HK-2 (cell line): ENCODE results near the gene GRK2.
A peak's percentile ranks its signal among the peaks of the same experiment; 100 is the strongest.
"Not testable (repeated sequence)": the region's sequence is repeated elsewhere in the genome, so short reads cannot be mapped to it uniquely, and the experiment has no call there.

ENCODE experiments used
- DNase-seq: peaks from one replicate; pipeline ENCODE4 v3.0.0-alpha.2; 2018; ENCODE audit not compliant: unreplicated experiment

GRK2 gene

DNA sequence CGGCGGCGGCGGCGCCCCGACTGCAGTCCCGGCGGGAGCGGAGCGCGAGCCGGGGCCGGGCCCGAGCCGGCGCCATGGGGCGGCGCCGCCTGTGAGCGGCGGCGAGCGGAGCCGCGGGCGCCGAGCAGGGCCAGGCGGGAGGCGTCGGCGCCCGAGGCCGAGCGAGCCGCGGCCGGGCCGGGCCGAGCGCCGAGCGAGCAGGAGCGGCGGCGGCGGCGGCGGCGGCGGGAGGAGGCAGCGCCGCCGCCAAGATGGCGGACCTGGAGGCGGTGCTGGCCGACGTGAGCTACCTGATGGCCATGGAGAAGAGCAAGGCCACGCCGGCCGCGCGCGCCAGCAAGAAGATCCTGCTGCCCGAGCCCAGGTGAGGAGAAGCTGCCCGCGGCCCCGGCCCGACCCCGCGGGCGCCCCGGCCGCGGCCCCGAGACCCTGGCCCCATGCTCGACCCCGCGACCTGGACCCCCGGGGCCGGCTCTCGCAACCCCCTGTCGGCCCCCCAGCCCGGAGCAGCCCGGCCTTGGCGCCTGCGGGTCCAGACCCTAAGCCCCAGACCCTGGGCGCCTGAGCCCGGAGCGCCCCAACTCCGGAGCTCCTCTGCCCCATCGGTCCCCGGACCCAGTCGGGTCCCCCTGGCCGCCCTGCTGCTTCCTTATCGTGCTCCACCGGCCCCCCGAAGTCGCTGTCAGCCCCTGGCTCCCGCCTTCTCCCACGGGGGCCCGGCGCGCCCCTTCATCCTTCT, at the start of gene GRK2:
Gene GRK2, plus strand, starts transcription at position 25 of the 739 bp plus-strand sequence. Its CDS starts 227 bp downstream, at position 252.
- no peak for DNase-seq

- no peak for DNase-seq
Measured at GRCh38 chr11:67227726-67228125, 38.5 kb upstream of the GRK2 start.

DNA sequence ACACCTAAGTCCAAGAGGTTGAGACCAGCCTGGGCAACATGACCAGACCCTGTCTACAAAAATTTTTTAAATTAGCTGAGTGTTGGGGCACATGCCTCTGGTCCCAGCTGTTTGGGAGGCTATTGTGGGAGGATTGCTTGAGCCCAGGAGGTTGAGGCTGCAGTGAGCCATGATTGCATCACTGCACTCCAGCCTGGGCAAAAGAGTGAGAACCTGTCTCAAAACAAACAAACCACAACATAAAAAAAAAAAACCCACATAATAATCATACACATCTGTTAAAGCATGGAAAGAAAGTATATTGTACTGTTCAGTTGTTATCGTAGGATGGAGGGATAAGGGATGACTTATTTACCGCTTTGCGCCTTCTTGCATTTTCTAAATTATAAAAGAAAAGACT, 35.9 kb upstream of the GRK2 start:
- no peak for DNase-seq

DNA sequence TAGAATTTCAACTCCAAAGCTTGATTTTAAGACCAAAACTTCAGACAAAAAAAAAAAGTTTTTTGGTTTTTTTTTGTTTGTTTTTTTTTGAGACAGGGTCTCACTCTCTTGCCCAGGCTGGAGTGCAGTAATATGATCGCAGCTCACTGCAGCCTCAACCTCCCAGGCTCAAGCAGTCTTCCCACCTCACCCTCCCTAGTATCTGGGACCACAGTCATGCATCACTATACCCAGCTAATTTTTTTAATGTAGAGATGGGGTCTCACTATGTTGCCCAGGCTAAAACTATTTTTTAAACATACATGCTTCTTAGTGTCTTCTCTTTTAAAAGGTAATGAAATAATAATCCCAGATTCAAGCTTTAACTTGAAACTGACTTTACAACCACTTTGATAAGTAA, 35.4 kb upstream of the GRK2 start:
- DNase-seq: no peak

DNA sequence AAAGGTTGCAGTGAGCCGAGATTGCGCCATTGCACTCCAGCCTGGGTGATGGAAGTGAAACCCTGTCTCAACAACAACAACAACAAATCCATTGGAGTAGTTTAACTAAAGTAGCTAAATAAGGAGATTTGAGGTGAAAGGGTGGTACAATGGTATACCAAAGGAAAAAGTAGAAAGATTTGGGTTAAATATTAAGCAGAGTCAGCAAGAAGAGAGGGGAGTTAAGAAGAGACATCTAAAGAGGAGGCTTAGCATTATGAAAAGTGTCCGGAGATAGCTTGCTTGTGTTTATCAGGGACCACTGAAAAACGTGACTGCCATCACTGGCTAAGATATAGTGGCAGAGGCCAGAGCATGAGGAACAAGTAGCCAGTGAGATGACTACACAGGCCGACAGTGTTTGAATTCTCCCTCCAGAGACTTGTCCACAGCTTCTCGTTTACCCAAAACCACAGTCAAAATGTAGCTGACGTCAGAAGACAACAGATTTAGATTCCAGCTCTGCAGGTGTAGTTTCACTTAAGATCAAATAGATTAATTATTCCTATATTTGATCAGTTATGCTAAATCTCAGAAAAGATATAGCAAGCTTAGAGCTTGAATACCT, 32.6 kb upstream of the GRK2 start:
- DNase-seq: no peak

- not testable (repeated sequence) for DNase-seq
Measured at GRCh38 chr11:67234571-67234970, 31.7 kb upstream of the GRK2 start.

DNA sequence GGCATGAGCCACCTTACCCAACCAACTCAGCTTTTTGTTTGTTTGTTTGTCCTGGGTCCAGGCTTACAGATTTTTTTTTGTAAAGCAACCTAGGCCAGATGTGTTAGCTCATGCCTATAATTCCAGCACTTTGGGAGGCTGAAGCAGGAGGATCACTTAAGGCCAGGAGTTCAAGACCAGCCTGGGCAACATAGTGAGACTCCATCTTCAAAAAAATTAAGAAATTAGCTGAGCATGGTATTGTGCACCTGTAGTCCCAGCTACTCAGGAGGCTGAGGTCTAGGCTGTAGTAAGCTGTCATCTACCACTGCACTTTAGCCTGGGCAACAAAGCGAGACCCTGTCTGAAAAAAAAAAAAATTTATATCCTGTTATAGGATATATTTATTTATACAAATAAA, 28.7 kb upstream of the GRK2 start:
- DNase-seq: no peak

- no peak for DNase-seq
Measured at GRCh38 chr11:67238894-67239782, 27.1 kb upstream of the GRK2 start.

DNA sequence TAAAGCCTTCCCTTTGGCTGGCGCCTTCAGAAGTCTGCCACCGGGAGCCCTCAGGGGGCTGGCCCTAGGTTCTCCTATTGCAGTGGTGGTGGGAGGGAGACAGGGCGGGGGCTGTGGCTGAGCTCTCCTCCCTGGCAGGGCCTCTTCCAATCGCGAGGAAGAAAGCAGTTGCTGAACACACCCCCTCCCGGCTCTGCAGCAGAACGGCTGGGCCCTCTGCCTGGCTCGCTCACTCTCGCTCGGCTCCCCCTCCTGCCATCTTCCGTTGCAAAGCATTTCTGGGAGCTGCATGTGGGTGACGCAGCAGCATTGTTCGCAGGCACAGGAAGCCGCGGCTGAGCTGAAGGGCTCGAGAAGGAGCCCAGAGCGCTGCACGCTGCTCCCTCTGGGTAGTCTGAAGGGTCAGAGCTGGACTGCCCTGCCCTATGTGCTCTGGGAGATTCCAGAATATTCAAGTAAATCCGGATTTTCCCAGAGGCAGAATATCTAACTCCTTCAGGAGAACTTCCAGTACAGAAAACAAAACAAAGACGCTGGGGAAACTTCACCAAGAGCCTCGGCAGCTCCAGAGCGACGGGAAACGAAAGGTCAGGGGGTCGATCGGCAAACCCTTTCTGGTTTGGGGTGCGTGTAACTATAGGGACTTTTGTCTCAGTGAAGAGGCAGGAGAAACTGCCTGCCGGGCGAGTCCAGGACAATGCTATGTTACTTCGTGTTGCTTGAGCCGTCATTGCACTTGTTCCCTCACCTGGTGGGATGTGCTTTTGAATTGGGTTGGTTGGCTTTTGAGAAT, 26.3 kb upstream of the GRK2 start:
- DNase-seq: peak; percentile 93

DNA sequence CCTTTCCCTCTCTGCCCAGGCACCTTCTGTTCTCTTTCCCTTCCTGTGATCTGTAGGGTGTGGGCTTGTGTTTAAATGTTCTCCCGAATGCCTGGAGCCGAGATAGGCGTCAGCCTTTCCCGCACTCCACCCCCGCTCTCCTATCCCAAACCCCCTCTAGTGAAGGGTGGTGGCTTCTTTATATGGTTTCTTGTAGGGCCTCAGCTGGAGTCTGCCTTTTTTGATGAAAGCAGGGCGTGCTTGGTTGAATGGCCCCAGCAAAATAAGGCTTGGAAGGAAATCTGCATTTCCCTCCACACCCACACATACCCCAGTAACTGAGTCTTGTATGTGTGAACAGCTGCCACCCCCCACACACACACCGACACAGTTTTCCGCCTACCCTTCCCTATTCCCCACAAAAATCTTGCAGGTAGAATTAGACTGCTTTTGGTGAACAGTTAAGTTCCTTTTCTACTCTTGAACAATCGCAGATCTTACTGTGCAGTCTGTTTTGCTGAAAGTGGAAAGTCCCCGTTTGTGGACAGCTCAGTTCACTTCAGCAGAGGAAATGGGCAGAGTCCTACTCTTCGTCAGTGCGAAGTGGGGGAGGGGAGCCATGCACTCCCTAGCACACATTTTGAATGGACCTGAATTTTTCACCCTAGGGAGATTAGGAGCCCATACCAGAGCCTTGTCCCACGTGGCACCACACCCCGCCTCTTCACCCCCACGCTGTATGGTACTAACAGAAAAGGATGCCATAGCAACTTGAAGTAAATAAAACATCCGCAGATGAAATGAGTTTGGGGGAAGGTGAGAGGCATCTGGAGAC, 25.5 kb upstream of the GRK2 start:
- DNase-seq: peak; percentile 53

GRCh38 chr11:67242548-67242947, 23.7 kb upstream of the GRK2 start:
- DNase-seq: no peak

GRCh38 chr11:67243051-67243450, 23.2 kb upstream of the GRK2 start:
- no peak for DNase-seq

DNA sequence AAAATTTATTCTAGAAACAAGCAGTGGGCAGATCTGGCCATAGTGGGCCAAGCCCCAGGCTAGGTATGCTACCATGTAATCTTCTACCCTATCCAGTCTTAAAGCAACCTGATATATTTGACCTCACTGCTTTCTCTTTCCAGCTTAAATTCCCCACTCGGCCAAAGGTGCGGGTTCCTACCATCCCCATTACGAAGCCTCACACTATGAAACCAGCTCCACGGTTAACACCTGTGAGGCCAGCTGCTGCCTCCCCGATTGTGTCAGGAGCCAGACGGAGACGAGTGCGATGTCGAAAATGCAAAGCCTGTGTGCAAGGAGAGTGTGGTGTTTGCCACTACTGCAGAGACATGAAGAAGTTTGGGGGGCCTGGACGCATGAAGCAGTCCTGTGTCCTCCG, 21.2 kb upstream of the GRK2 start:
- DNase-seq: no peak

DNA sequence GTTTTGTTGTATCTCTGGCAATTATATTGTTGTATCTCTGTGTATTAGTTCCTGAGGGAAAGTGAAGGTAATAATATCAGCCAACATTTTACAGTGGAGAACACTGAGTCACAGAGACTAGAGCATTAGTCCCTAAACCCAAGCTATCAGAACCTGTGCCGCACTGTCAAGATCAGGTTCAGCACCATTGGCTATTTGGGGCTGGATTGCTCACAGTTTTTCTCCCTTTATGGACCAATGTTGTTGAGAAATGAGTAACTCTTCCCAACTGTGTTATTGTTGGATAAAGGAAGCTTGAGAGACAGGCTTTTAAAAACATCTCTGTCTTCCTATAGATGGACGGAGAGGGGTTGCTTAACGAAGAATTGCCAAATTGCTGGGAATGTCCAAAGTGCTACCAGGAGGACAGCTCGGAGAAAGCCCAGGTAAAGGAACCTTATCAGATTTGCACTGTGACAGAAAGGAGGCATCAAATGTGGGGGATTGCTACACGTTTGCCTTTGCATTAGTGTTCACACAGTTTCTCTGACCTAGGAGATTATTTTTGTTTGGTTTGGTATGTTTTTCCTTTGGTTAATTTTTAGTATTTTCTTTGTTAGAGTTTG, 18.2 kb upstream of the GRK2 start:
- DNase-seq: no peak

GRCh38 chr11:67248653-67249052, 17.6 kb upstream of the GRK2 start:
- no peak for DNase-seq

- no peak for DNase-seq
Measured at GRCh38 chr11:67250059-67251043, 15.9 kb upstream of the GRK2 start.

- no peak for DNase-seq
Measured at GRCh38 chr11:67251841-67252240, 14.4 kb upstream of the GRK2 start.

DNA sequence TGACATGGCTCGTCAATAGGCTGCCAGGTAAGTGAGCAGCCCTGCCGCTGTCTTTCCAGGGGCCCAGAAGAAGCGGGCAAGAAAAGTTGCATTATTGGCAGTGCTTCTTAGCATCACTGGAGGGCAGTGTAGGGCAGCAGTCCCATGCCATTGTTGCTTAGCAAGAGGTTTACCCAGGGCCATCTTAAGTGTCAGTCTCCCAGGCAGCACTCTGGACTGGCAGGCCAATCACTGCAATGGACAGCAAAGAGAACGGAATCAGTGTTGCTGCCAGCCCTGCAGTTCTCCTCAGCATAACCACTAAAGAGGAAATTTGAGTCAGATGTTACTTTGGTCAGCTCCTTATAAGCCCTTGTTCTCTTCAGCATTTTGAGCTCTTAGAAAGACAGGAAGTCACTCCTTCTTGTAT, 13.4 kb upstream of the GRK2 start:
- no peak for DNase-seq

GRCh38 chr11:67253872-67254624, 12.2 kb upstream of the GRK2 start:
- no peak for DNase-seq
